DMS53 treated with DMSO at 0.1 percent for 48 hours (cell line): ENCODE results near the gene MIA3.
"Not testable (repeated sequence)": the region's sequence is repeated elsewhere in the genome, so short reads cannot be mapped to it uniquely, and the experiment has no call there.

Experiments
- DNase-seq: peaks from one replicate; lab custom pipeline; 2025; ENCODE audit not compliant: unreplicated experiment; lab: John Stamatoyannopoulos, UW

Gene MIA3

GRCh38 chr1:222618001-222618879 lies at the start of gene MIA3:
MIA3 (plus strand) TSS chr1:222618097; CDS start chr1:222618111, 14 bp downstream.
- peak; percentile 36 for DNase-seq

GRCh38 chr1:222570837-222571236 lies 47.1 kb upstream of the MIA3 start:
- DNase-seq = no peak

- no peak for DNase-seq
Observed at GRCh38 chr1:222579316-222579715, 38.6 kb upstream of the MIA3 start.

- DNase-seq = peak; percentile 3
Observed at GRCh38 chr1:222582099-222582774, 35.7 kb upstream of the MIA3 start.

- DNase-seq = no peak
Observed at GRCh38 chr1:222583079-222583478, 34.8 kb upstream of the MIA3 start.

GRCh38 chr1:222586842-222587241 lies 31.1 kb upstream of the MIA3 start:
- DNase-seq = no peak

- DNase-seq = no peak
Observed at GRCh38 chr1:222588135-222588534, 29.8 kb upstream of the MIA3 start.

- DNase-seq = peak; percentile 84
Observed at GRCh38 chr1:222589462-222590302, 28.2 kb upstream of the MIA3 start, which contains the start of gene TAF1A. TAF1A (minus strand) TSS chr1:222589933.

- DNase-seq = no peak
Observed at GRCh38 chr1:222592171-222592570, 25.7 kb upstream of the MIA3 start.

- no peak for DNase-seq
Observed at GRCh38 chr1:222594789-222595188, 23.1 kb upstream of the MIA3 start.

- DNase-seq = no peak
Observed at GRCh38 chr1:222596696-222597095, 21.2 kb upstream of the MIA3 start.

GRCh38 chr1:222600281-222600680 lies 17.6 kb upstream of the MIA3 start:
- DNase-seq = no peak

- no peak for DNase-seq
Observed at GRCh38 chr1:222601257-222601656, 16.6 kb upstream of the MIA3 start.

GRCh38 chr1:222606757-222607156 lies 11.1 kb upstream of the MIA3 start:
- DNase-seq = no peak

GRCh38 chr1:222609111-222609510 lies 8.8 kb upstream of the MIA3 start:
- not testable (repeated sequence) for DNase-seq

- DNase-seq = no peak
Observed at GRCh38 chr1:222610728-222611127, 7.2 kb upstream of the MIA3 start.

GRCh38 chr1:222613627-222614026 lies 4.3 kb upstream of the MIA3 start:
- DNase-seq = no peak

- DNase-seq = no peak
Observed at GRCh38 chr1:222616525-222616924, 1.4 kb upstream of the MIA3 start.

GRCh38 chr1:222617367-222617951 lies 438 bp upstream of the MIA3 start:
- DNase-seq = peak; percentile 88

- DNase-seq = no peak
Observed at GRCh38 chr1:222618880-222619596, 1.1 kb downstream of the MIA3 start.
